Lower lobe of right lung (tissue), 2 donors: ENCODE measurements around the gene C1QTNF5. TPM values are rescaled to one million over a fixed set of nuclear protein-coding genes. Genes with fewer than 3 reads are reported as not detected.

Source experiments
- ATAC-seq, 2 donors: fragments of 200-7000 bp; cut with Tn5 transposase; one replicate each; pipeline ENCODE4 v1.9.1; 2020 to 2022; ENCODE audit warnings: mild to moderate bottlenecking in 2 of 2, moderate library complexity in 2 of 2
- DNase-seq: peaks from one replicate; pipeline ENCODE4 v3.0.0-alpha.2; 2020
- H3K27ac ChIP-seq: fragments of 200-600 bp; one replicate; pipeline ENCODE4 v1.8.0; 2022
- H3K27me3 ChIP-seq: fragments of 200-600 bp; one replicate; pipeline ENCODE4 v1.8.0; 2022; ENCODE audit warnings: low read depth
- H3K36me3 ChIP-seq: fragments of 200-600 bp; one replicate; pipeline ENCODE4 v1.8.0; 2022; ENCODE audit warnings: mild to moderate bottlenecking
- H3K4me1 ChIP-seq: fragments of 200-600 bp; one replicate; pipeline ENCODE4 v1.8.0; 2022
- H3K4me3 ChIP-seq: fragments of 200-600 bp; one replicate; pipeline ENCODE4 v1.8.0; 2022; ENCODE audit warnings: mild to moderate bottlenecking
- H3K9me3 ChIP-seq: fragments of 200-600 bp; one replicate; pipeline ENCODE4 v1.8.0; 2022
- intact Hi-C: fragments of 100-400 bp; cut with DNase I; formaldehyde crosslinking; loops from one replicate; pipeline ENCODE4 v1.11.0; 2022
- total RNA-seq: library from RNA; stranded (reverse); fragmentation: NEBNext Ultra II Directional; extraction: Animal tissue kit (Norgen Biotek cat#: 25700); gene quantifications from one replicate; pipeline ENCODE4 v1.2.1, GENCODE V29; 2021
- TF ChIP-seq, protein P1 (sequence below): fragments of 200-600 bp; IDR thresholded peaks from one replicate; pipeline ENCODE4 v1.8.0; 2022; ENCODE audit warnings: antibody characterized with exemption, mild to moderate bottlenecking
- donor health status: DM: no; HTN: yes; CAD: no; lungs with severe emphysema.

C1QTNF5 gene
- total RNA-seq, 1 donor from 2014 or later = 28.2 TPM

DNA sequence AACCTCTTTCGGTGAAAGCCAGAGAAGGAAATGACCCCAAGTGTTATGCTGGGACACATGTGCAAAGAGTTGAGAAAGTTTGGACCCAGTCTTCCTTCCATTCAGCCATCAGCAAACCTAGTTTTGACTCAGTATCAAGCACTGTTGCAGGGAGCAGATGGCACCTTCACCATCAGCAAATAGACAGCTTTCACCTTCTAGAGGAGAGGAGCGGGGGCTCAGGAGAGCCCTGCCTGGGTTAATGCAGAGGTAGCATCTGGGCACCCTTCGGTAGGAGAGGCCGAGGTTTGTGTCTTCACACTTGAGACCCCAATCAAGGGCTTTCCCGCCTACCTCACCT, 22.0 kb upstream of the C1QTNF5 start:
- Histone ChIP-seq H3K4me1 (peaks cover 36% of the 10 kb centered on the region), H3K4me3 (peak overlapping the region; percentile 51), H3K36me3 (no peaks in the 10 kb centered on the region), H3K27me3 (peaks cover 21% of the 10 kb centered on the region), H3K27ac (no peak overlapping the region), H3K9me3 (no peaks in the 10 kb centered on the region)
- ATAC-seq (no peak), DNase-seq (no peak)
- intact Hi-C loops = no loop called here
- TF ChIP-seq, protein P1, sequence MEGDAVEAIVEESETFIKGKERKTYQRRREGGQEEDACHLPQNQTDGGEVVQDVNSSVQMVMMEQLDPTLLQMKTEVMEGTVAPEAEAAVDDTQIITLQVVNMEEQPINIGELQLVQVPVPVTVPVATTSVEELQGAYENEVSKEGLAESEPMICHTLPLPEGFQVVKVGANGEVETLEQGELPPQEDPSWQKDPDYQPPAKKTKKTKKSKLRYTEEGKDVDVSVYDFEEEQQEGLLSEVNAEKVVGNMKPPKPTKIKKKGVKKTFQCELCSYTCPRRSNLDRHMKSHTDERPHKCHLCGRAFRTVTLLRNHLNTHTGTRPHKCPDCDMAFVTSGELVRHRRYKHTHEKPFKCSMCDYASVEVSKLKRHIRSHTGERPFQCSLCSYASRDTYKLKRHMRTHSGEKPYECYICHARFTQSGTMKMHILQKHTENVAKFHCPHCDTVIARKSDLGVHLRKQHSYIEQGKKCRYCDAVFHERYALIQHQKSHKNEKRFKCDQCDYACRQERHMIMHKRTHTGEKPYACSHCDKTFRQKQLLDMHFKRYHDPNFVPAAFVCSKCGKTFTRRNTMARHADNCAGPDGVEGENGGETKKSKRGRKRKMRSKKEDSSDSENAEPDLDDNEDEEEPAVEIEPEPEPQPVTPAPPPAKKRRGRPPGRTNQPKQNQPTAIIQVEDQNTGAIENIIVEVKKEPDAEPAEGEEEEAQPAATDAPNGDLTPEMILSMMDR = no peak

- intact Hi-C loops = no loop called here
- Histone ChIP-seq H3K4me3 (peak overlapping the region; percentile 51), H3K36me3 (no peaks in the 10 kb centered on the region), H3K4me1 (peaks cover 33% of the 10 kb centered on the region), H3K27me3 (peaks cover 21% of the 10 kb centered on the region), H3K9me3 (no peaks in the 10 kb centered on the region), H3K27ac (no peak overlapping the region)
- no peak for ATAC-seq
- DNase-seq = no peak
- TF ChIP-seq, protein P1 = no peak
Measured at GRCh38 chr11:119361941-119362725, 21.4 kb upstream of the C1QTNF5 start.

- DNase-seq (peak; percentile 37), ATAC-seq (peak; percentile 77 to 82)
- Histone ChIP-seq H3K4me1 (peaks cover 37% of the 10 kb centered on the region), H3K27me3 (peaks cover 21% of the 10 kb centered on the region), H3K27ac (peak overlapping the region; percentile 60), H3K9me3 (no peaks in the 10 kb centered on the region), H3K4me3 (no peak overlapping the region), H3K36me3 (no peaks in the 10 kb centered on the region)
- TF ChIP-seq, protein P1 = no peak
- intact Hi-C loops = no loop called here
Measured at GRCh38 chr11:119361056-119361787, 20.5 kb upstream of the C1QTNF5 start.

DNA sequence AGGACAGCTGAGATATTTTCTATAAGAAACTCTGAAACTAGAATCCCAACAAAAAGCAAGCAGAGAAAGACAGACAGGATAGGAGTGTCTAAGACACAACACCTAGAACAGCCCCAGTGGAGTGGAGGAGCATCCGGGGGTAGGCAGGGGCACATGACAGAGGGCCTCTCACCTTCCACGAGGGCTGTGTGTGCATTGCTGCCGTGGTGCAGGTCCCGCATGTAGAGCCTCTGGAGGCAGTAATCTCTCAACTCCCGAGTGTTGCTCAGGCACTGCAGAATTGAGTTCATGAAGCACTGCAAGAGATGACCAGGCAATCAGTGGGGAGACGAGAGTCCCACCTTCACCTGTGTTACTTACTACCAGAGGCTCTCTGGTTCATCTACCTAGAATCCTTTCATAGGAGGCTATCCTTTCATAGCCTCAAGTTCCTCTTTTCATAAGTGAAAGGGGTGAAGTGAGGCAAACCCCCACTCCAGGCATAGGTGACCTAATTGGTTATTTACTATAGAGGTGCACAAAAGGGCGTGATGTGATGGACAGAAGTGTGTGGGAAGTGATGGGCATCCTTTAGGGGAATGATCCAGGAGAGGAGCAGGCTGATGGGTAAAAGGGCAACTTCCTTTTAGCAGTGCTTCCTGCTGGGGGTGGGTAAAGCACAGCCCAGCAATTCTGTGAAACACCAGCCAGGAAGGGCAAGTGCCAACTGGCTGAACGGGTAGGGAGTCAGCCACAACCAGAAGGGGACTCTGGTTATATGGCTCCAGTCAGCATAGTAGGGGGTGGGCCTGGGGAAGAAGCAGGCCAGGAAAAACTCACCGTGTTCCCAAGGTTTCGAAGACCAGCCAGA, 18.9 kb upstream of the C1QTNF5 start:
- intact Hi-C loops = no loop called here
- no peak for ATAC-seq

DNA sequence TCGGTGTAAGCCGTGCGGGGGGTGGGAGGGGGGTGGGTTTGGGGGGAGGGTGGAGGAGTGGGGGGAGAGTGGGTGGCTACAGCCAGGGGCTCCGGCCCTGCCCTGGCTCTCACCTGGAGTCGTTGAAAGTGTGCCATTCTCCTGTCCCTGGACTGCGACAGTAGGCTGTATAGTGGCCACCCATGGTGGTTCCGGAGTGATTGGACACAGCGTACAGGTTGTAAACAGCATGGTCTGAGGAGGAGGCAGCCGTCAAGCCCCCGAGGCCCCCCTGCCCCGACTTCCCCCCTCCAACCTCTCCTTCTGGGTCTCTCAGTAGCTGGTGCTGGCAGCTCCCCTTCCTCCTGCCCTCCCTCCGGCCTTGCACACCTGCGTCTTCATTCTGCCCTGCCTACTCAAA, 16.4 kb upstream of the C1QTNF5 start:
- Histone ChIP-seq H3K4me1 (peaks cover 28% of the 10 kb centered on the region), H3K36me3 (no peaks in the 10 kb centered on the region), H3K4me3 (peak overlapping the region; percentile 60), H3K9me3 (no peaks in the 10 kb centered on the region), H3K27me3 (no peaks in the 10 kb centered on the region), H3K27ac (peak overlapping the region; percentile 79)
- intact Hi-C loops = no loop called here
- TF ChIP-seq, protein P1 = no peak
- ATAC-seq (no peak), DNase-seq (no peak)

More for the DNA sequence above, 18.9 kb upstream of the C1QTNF5 start:
- TF ChIP-seq, protein P1 = no peak
- Histone ChIP-seq H3K36me3 (no peaks in the 10 kb centered on the region), H3K27ac (no peak overlapping the region), H3K4me3 (no peak overlapping the region), H3K9me3 (no peaks in the 10 kb centered on the region), H3K4me1 (peaks cover 42% of the 10 kb centered on the region), H3K27me3 (peaks cover 12% of the 10 kb centered on the region)
- no peak for DNase-seq
